Activated naive CD4-positive, alpha-beta T cell treated with anti-CD3 and anti-CD28 coated beads, Interleukin-2, amount 50 U/mL, for 16 hours (primary cell): ENCODE data around the gene USP20.

Experiments used
- DNase-seq: peaks from one replicate; pipeline ENCODE4 v3.0.0-alpha.2; 2020

The USP20 gene

DNA sequence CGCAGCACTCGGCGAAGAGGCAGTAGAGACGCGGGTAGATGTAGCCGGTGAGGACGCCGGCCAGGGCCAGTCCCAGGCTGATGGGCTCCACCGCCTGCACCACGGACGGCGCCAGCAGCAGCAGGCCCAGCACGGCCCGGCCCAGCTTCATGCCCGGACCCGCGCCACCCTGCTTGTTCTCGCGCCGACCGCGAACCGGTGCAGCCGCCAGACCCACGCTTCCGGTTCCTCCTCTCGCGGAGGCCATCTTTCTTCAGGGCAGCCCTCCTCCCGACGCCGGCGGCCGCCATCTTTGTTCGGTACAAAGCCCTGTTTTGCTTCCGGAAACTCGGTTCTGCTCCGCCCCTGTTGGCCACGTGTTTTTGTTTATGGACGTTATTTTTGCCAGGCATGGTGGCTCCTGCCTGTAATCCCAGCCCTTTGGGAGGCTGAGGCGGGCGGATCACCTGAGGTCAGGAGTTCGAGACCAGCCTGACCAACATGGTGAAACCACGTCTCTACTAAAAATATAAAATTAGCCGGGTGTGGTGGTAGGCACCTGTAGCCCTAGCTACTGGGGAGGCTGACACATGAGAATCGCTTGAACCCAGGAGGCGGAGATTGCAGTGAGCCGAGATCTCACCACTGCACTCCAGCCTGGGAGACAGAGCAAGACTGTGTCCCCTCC lies 11.2 kb upstream of the USP20 start, which contains the start of gene TOR1A:
TOR1A (minus strand) TSS at position 202 of the 667 bp plus-strand sequence; CDS start at position 151, 51 bp downstream.
- DNase-seq: peak; percentile 92

GRCh38 chr9:129826344-129826743 lies 8.9 kb upstream of the USP20 start:
- no peak for DNase-seq

GRCh38 chr9:129826759-129827158 lies 8.5 kb upstream of the USP20 start:
- no peak for DNase-seq

- DNase-seq: no peak
Measured at GRCh38 chr9:129828051-129828450, 7.2 kb upstream of the USP20 start.

DNA sequence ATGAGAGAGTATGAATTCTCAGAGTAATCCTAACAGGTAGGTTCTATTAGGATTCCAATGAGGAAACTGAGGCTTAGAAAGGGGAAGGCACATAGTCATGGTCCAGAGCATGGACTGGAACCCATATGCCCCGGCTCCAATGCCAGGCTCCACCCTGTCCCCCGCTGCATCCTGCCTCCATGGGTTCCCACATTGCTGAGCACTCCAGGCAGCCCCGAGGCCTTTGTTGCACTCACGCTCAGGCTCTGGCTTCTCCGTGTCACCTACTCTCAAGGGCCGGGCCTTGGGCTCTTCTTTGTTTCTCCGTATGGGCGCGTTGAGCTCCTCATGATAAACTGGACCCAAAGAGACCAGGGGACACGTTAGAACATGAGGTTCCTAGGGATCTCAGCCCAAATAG lies 6.3 kb upstream of the USP20 start:
- DNase-seq: no peak

DNA sequence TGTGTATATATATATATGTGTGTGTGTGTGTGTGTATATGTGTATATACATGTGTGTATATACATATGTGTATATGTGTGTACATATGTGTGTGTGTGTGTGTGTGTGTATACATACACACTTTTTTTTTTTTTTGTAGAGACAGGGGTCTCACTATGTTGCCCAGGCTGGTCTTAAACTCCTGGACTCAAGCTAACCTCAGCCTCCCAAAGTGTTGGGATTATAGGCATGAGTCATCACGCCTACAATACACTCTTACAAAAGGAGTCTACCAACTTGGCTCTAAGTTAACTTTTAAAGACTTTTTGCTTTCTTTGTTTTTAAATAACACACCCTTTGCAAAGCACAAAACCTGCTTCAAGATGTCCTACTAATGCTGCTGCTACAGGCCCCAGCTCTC lies 2.3 kb upstream of the USP20 start:
- no peak for DNase-seq

DNA sequence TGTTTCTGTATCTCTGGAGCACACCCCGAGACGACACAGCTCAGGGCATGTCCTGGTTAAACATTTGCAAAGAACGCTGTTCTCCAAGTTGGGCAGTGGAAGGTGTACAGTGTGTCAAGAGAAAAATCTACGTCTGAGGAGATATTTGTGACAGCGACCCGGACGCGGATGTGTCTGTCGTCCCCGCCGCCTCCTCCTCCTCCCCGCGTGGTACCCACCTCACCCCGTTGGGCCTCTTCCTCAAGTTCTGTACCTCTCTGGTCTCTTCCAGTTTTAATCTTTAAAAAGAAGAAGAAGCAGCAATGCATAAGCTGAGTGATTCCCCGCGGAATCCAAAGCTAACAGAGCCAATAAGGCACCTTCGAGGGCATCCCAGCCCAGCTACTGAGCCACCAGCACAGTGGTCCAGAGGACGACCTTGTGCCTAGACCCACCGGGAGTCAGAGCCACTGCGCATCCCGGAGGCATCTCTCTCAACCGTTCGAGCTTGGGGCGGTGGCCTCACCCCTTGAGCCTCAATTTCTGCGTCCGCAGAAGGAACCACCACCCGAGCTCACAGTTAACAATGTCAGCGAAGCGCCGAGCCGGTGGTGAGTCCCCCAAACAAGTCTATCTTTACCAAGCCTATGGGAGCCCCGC lies 650 bp upstream of the USP20 start:
- peak; percentile 51 for DNase-seq

- DNase-seq: no peak
Measured at GRCh38 chr9:129835860-129836223, 584 bp downstream of the USP20 start.

- peak; percentile 55 for DNase-seq
Measured at GRCh38 chr9:129836311-129837007, 1.2 kb downstream of the USP20 start.

DNA sequence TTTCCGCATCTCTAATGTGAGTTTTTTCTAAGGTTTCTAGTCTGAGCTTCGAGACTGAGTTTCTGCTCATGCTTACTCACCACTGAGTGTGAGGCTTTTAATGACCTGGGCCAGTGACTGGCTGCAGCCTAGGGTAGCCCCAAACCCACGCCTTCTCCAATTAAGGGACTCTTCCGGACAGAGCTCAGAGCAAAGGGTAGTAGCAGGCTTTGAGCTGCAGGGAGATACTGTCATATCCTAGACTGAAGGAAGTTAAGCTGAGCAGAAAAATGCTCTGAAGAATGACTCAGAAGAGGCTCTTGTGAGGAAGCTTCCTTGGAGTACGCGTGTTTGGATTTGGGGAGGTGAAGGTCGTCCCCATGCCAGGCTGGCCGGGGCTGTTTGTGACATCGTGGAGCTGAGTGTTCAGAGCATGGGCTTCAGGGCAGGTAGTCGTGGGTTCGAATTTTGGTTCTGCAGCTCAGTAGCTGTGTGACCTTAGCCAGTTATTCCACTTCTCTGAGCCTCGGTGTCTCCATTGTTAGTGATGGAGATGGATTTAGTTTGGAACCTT lies 3.5 kb downstream of the USP20 start:
- DNase-seq: peak; percentile 44

- DNase-seq: no peak
Measured at GRCh38 chr9:129839324-129840023, 4.2 kb downstream of the USP20 start.

- no peak for DNase-seq
Measured at GRCh38 chr9:129840034-129840433, 4.8 kb downstream of the USP20 start.

DNA sequence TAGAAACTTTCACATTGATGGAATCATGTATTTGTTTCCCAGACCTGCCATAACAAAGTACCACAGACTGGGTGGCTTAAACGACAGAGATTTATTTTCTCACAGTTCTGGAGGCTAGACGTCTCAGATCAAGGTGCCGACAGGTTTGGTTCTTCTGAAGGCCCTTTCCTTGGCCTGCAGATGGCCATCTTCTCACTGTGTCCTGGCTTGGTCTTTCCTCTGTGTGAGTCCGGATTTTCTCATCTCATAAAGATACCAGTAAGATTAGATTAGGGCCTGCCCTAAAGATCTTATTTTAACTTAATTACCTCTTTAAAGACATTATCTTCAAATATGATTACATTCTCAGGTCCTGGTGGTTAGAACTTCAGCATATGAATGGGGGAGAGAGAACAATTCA lies 5.8 kb downstream of the USP20 start:
- DNase-seq: no peak

DNA sequence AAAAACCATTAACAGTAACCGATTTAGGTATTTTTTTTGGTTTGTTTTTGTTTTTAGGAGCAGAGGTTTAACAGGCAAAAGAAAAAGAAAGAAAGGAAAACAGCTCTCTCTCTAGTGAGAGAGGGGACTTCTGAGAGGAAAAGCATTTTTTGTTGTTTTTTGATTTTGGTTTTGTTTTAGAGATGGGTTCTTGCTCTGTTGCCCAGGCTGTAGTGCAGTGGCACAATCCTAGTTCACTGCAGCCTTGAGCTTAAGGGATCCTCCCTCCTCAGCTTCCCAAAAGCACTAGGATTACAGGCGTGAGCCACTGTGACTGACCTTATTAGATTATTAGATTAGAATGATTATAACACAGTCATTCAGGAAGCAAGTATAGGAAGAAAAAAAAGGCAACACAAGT lies 10.1 kb downstream of the USP20 start:
- no peak for DNase-seq

DNA sequence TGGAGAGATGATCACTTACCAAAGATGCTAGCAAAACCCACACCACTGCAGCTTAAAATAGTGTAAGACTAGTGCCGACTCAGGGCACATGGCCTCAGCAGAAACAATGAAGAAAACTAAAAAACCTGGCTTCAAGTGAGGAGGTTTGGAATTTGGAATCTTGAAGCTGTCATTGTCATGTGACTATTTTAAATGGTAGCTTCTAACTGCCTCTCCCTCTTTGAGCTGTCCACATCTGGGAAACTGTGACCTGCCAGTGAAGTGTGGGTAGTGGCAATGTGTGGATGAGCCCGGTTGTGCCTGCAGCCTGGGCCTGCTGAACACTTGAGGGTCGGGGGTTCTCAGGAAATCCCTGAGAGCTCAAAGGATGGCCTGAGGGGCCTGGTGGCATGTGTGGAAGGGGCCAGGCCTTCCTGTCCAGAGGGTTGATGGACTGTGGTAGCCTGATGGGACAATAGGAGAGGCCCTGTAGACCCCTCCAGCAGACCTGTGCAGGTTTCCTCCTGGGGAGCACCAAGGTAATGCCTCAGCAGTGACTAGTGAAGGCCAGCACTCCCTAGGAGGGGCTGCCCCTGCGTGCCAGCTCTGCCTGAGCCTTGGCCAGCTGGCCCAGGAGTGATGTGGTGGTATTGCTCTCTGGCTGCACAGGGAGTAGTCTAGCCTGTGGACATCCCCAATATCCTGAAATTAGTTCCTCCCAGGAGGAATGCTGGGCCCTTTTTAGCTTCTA lies 13.6 kb downstream of the USP20 start:
- DNase-seq: no peak

GRCh38 chr9:129849901-129850300 lies 14.6 kb downstream of the USP20 start:
- no peak for DNase-seq

DNA sequence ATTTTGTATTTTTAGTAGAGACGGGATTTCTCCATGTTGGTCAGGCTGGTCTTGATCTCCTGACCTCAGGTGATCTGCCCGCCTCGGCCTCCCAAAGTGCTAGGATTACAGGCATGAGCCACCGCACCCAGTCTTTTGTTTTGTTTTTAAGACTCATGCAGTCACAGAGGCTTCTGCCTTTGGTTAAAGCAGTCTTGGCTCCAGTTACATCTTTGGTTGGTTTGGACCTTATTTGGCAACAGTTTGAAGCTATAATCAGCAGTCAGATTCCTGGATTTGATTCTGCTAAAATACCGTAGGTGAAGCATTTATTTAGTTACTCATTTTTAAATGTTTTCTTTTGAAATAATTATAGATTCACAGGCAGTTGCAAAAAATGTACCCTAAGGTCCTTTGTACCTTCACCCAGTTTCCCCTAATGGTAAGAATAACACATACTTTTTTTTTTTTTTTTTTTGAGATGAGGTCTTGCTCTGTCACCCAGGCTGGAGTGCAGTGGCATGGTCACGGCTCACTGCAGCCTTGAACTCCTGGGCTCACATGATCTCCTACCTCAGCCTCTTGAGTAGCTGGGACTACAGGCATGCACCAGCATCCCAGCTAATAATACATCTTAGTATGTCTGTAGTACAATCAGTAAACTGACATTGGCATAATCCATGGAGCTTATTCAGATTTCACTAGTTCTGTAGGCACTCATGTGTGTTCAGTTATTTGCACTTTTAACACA lies 15.7 kb downstream of the USP20 start:
- DNase-seq: no peak

- no peak for DNase-seq
Measured at GRCh38 chr9:129851821-129852220, 16.6 kb downstream of the USP20 start.

DNA sequence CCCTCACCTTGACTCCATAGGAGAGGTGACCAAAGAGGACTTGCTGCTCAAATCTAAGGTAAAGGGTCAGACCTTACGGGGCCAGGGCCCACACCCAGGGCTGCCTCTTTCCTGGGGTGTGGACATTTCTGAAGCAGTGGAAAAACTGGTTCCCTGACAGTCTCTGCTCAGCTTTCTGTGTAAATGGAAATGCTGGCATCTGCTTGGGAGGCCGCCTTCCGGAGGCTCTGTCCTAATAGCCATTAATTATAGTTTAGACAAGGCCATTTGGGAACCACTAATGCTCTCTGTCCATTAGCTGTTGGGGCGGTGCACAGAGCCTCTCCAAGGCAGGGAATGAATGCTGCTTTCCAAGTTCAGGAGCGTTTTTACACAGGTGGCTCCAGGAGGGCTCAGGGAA lies 17.3 kb downstream of the USP20 start:
- no peak for DNase-seq

GRCh38 chr9:129853614-129854013 lies 18.4 kb downstream of the USP20 start:
- no peak for DNase-seq

- DNase-seq: no peak
Measured at GRCh38 chr9:129854588-129855110, 19.4 kb downstream of the USP20 start.

GRCh38 chr9:129857207-129857606 lies 21.9 kb downstream of the USP20 start:
- no peak for DNase-seq
